MCF 10A (cell line): ENCODE data around the gene WFDC2. TPM values are rescaled to one million over a fixed set of nuclear protein-coding genes. Genes with fewer than 3 reads are reported as not detected.

ENCODE experiments used
- BruUV-seq: library from RNA; stranded (reverse); fragments of 400-500 nt; replicated peaks from 2 replicates; lab custom pipeline; 2021; lab: Mats Ljungman, UMichigan
- CTCF ChIA-PET: fragments of 300-600 bp; sonication (Branson Sonifier 250); formaldehyde crosslinking; extraction: SDS; loops from one replicate; lab custom pipeline; 2021; ENCODE audit warnings: antibody characterized with exemption, inconsistent platforms; lab: Yijun Ruan, JAX
- POLR2A ChIA-PET: fragments of 300-600, 350-650 bp; sonication (Branson Sonifier 250); formaldehyde crosslinking; extraction: SDS; loops from one replicate; lab custom pipeline; 2020; ENCODE audit warnings: antibody characterized with exemption, inconsistent platforms; lab: Yijun Ruan, JAX
- DNase-seq: peaks from one replicate; pipeline ENCODE4 v3.0.0-alpha.2; 2018; ENCODE audit not compliant: unreplicated experiment
- H3K27ac Mint-ChIP-seq: one replicate; pipeline ENCODE4 v1.8.0; 2022; ENCODE audit warnings: mild to moderate bottlenecking, low read depth, mixed read lengths; ENCODE audit not compliant: unreplicated experiment
- H3K27me3 Mint-ChIP-seq: one replicate; pipeline ENCODE4 v1.8.0; 2022; ENCODE audit warnings: mixed read lengths; ENCODE audit not compliant: insufficient read depth, unreplicated experiment
- H3K36me3 Mint-ChIP-seq: one replicate; pipeline ENCODE4 v1.8.0; 2022; ENCODE audit warnings: mild to moderate bottlenecking, moderate library complexity, mixed read lengths; ENCODE audit not compliant: insufficient read depth, unreplicated experiment
- H3K4me1 Mint-ChIP-seq: one replicate; pipeline ENCODE4 v1.8.0; 2022; ENCODE audit warnings: mixed read lengths; ENCODE audit not compliant: insufficient read depth, unreplicated experiment
- H3K4me3 Mint-ChIP-seq: one replicate; pipeline ENCODE4 v1.8.0; 2022; ENCODE audit warnings: mild to moderate bottlenecking, moderate library complexity, mixed read lengths; ENCODE audit not compliant: unreplicated experiment
- H3K9me3 Mint-ChIP-seq: one replicate; pipeline ENCODE4 v1.8.0; 2022; ENCODE audit warnings: mixed read lengths; ENCODE audit not compliant: unreplicated experiment
- intact Hi-C: fragments of 100-400 bp; cut with micrococcal nuclease; formaldehyde crosslinking; loops from 2 replicates; pipeline ENCODE4 v1.14.1; 2022
- total RNA-seq: library from RNA; stranded (reverse); gene quantifications from 2 replicates; pipeline ENCODE4 v1.2.3, GENCODE V29; 2022
- TF ChIP-seq, protein P1 (sequence below): fragments of 200-600 bp; IDR thresholded peaks from one replicate; pipeline ENCODE4 v1.8.0; 2022; ENCODE audit warnings: antibody characterized with exemption, mild to moderate bottlenecking; ENCODE audit not compliant: unreplicated experiment

WFDC2 gene
- total RNA-seq, 1 experiment from 2014 or later: not detected

DNA sequence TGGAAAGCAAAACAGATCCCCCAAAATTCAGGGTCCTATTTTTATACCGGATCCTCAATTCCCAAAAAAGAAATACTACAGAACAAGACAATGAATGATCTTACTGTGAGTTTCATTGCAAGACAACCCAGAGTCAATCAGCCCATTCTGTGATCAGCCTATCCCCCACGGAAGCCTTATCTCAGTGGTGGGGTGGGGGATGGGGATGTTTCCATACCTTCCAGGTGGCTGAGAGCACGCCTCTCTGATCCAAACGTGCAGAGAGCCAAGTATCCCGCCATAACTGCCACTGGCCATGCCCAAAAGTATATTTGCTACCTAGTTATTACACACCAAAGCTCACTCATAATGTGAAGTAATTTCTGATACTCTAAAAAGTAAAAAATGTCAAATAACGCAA is 15.1 kb downstream of the WFDC2 start:
- no peak overlapping the region for H3K27ac Mint-ChIP-seq
- intact Hi-C loops: no loop called here
- no peak overlapping the region for H3K4me3 Mint-ChIP-seq
- DNase-seq: no peak
- ChIA-PET CTCF (interaction anchor here (0.5 to 1.3 kb wide), 8 partner anchors 14 to 1040 kb away, joined by 3 to 6 read pairs (median 3); partner anchors contain the start of gene SYS1), POLR2A (interaction anchor here (0.8 to 1.4 kb wide), 3 partner anchors 8 to 22 kb away, joined by 3 to 5 read pairs (median 3); no protein-coding TSS in a partner anchor)
- BruUV-seq: no TSS peak
- H3K9me3 Mint-ChIP-seq: no peaks in the 10 kb centered on the region
- peaks cover 39% of the 10 kb centered on the region for H3K27me3 Mint-ChIP-seq
- H3K4me1 Mint-ChIP-seq: no peaks in the 10 kb centered on the region
- H3K36me3 Mint-ChIP-seq: peaks cover 7% of the 10 kb centered on the region
- TF ChIP-seq, protein P1, sequence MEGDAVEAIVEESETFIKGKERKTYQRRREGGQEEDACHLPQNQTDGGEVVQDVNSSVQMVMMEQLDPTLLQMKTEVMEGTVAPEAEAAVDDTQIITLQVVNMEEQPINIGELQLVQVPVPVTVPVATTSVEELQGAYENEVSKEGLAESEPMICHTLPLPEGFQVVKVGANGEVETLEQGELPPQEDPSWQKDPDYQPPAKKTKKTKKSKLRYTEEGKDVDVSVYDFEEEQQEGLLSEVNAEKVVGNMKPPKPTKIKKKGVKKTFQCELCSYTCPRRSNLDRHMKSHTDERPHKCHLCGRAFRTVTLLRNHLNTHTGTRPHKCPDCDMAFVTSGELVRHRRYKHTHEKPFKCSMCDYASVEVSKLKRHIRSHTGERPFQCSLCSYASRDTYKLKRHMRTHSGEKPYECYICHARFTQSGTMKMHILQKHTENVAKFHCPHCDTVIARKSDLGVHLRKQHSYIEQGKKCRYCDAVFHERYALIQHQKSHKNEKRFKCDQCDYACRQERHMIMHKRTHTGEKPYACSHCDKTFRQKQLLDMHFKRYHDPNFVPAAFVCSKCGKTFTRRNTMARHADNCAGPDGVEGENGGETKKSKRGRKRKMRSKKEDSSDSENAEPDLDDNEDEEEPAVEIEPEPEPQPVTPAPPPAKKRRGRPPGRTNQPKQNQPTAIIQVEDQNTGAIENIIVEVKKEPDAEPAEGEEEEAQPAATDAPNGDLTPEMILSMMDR: no peak

GRCh38 chr20:45485388-45485787 is 15.8 kb downstream of the WFDC2 start:
- intact Hi-C loops: no loop called here
- Mint-ChIP-seq H3K27ac (no peak overlapping the region), H3K4me1 (no peaks in the 10 kb centered on the region), H3K9me3 (no peaks in the 10 kb centered on the region), H3K4me3 (no peak overlapping the region), H3K36me3 (peaks cover 7% of the 10 kb centered on the region), H3K27me3 (peaks cover 32% of the 10 kb centered on the region)
- CTCF ChIA-PET: interaction anchor here (0.7 to 1.3 kb wide), 10 partner anchors 12 to 374 kb away, joined by 3 to 6 read pairs (median 3); no protein-coding TSS in a partner anchor
- TF ChIP-seq, protein P1: no peak
- POLR2A ChIA-PET: interaction anchor here (0.8 to 1.4 kb wide), 3 partner anchors 9 to 33 kb away, joined by 3 read pairs; no protein-coding TSS in a partner anchor
- no peak for DNase-seq
- no TSS peak for BruUV-seq

- BruUV-seq: no TSS peak
- Mint-ChIP-seq H3K36me3 (peaks cover 7% of the 10 kb centered on the region), H3K27ac (no peak overlapping the region), H3K4me1 (no peaks in the 10 kb centered on the region), H3K4me3 (no peak overlapping the region), H3K27me3 (peaks cover 18% of the 10 kb centered on the region), H3K9me3 (no peaks in the 10 kb centered on the region)
- TF ChIP-seq, protein P1: no peak
- no peak for DNase-seq
- intact Hi-C loops: no loop called here
- CTCF ChIA-PET: interaction anchor here (0.9 kb wide), 1 partner anchor 35 kb away, joined by 3 read pairs; no protein-coding TSS in a partner anchor
- POLR2A ChIA-PET: no interaction called here
These were observed 17.7 kb downstream of the WFDC2 start for GRCh38 chr20:45487231-45487635.

- BruUV-seq: no TSS peak
- ChIA-PET CTCF (interaction anchor here (1.4 kb wide), 1 partner anchor 170 kb away, joined by 4 read pairs; no protein-coding TSS in a partner anchor), POLR2A (no interaction called here)
- TF ChIP-seq, protein P1: no peak
- intact Hi-C loops: no loop called here
- DNase-seq: peak; percentile 29
- Mint-ChIP-seq H3K27me3 (peaks cover 7% of the 10 kb centered on the region), H3K9me3 (no peaks in the 10 kb centered on the region), H3K4me1 (no peaks in the 10 kb centered on the region), H3K4me3 (no peak overlapping the region), H3K27ac (no peak overlapping the region), H3K36me3 (peaks cover 7% of the 10 kb centered on the region)
These were observed 19.6 kb downstream of the WFDC2 start for GRCh38 chr20:45489083-45489531.
